SK-N-SH (cell line): Measurements from ENCODE around the gene IGF1R. TPM values are rescaled to one million over a fixed set of nuclear protein-coding genes. Genes with fewer than 3 reads are reported as not detected.
A peak's percentile ranks its signal among the peaks of the same experiment; 100 is the strongest.

ENCODE experiments used
- CTCF ChIA-PET: fragments of 300-600, 350-600 bp; formaldehyde crosslinking; extraction: SDS; loops from one replicate; lab custom pipeline; 2021; lab: Yijun Ruan, JAX
- POLR2A ChIA-PET: fragments of 350-600 bp; sonication (Branson Sonifier 250); formaldehyde crosslinking; extraction: SDS; loops from one replicate; lab custom pipeline; 2020; ENCODE audit warnings: antibody characterized with exemption, inconsistent platforms; lab: Yijun Ruan, JAX
- DNase-seq: peaks from one replicate; pipeline ENCODE4 v3.0.0; 2012
- H2AFZ ChIP-seq: fragments of 200-600 bp; sonication (generic); 2 replicates; pipeline ENCODE4 v1.8.1; 2016; ENCODE audit warnings: antibody characterized with exemption, mild to moderate bottlenecking, low read depth
- H3F3A ChIP-seq: fragments of 200-600 bp; sonication (generic); replicated peaks from 2 replicates; pipeline ENCODE3; 2016; ENCODE audit warnings: antibody characterized with exemption, mild to moderate bottlenecking; ENCODE audit not compliant: insufficient read depth
- H3K27ac ChIP-seq, 2 experiments: fragments of 200-500 bp in 1 of 2; fragments of 200-600 bp in 1 of 2; sonication (Bioruptor generic) in 1 of 2; sonication (generic), shearing (Covaris generic) in 1 of 2; 2 replicates each; pipeline versions ENCODE4 v1.5.1 to v1.6.1; 2014 to 2016; ENCODE audit warnings: low read depth in 2 of 2, inconsistent platforms in 1 of 2, low read length in 1 of 2, mild to moderate bottlenecking in 1 of 2, mixed read lengths in 1 of 2
- H3K27me3 ChIP-seq: fragments of 200-600 bp; sonication (generic), shearing (Covaris generic); 2 replicates; pipeline ENCODE4 v1.6.1; 2016; ENCODE audit warnings: mixed run types; ENCODE audit not compliant: insufficient read depth
- H3K36me3 ChIP-seq, 2 experiments: fragments of 200-500 bp in 1 of 2; fragments of 200-600 bp in 1 of 2; sonication (Bioruptor generic) in 1 of 2; sonication (generic) in 1 of 2; replicated peaks in 1 of 2; 2 replicates each; pipeline versions ENCODE3 to v1.5.1; 2014 to 2016; ENCODE audit warnings: low read length in 1 of 2, mild to moderate bottlenecking in 1 of 2; ENCODE audit not compliant: insufficient read depth in 2 of 2, control insufficient read depth in 1 of 2
- H3K4me1 ChIP-seq, 2 experiments: fragments of 200-500 bp in 1 of 2; fragments of 200-600 bp in 1 of 2; sonication (Bioruptor generic) in 1 of 2; sonication (generic), shearing (Covaris generic) in 1 of 2; 2 replicates each; pipeline versions ENCODE4 v1.5.1 to v1.6.1; 2014 to 2016; ENCODE audit warnings: low read depth in 1 of 2, low read length in 1 of 2, mixed run types in 1 of 2; ENCODE audit not compliant: insufficient read depth in 2 of 2, control insufficient read depth in 1 of 2
- H3K4me2 ChIP-seq: fragments of 200-600 bp; sonication (generic), shearing (Covaris generic); 2 replicates; pipeline ENCODE4 v1.6.1; 2017; ENCODE audit warnings: mixed run types
- H3K4me3 ChIP-seq, 2 experiments: fragments of 200-500 bp in 1 of 2; fragments of 200-600 bp in 1 of 2; sonication (Bioruptor generic) in 1 of 2; sonication (generic), shearing (Covaris generic) in 1 of 2; 2 replicates each; pipeline versions ENCODE4 v1.5.1 to v1.8.1; 2014 to 2016; ENCODE audit warnings: low read depth in 2 of 2, inconsistent platforms in 1 of 2, low read length in 1 of 2, mild to moderate bottlenecking in 1 of 2, mixed read lengths in 1 of 2, moderate library complexity in 1 of 2
- H3K79me2 ChIP-seq: fragments of 200-600 bp; sonication (generic); 2 replicates; pipeline ENCODE4 v1.8.1; 2017; ENCODE audit warnings: mild to moderate bottlenecking; ENCODE audit not compliant: insufficient read depth
- H3K9ac ChIP-seq: fragments of 200-600 bp; sonication (generic); 2 replicates; pipeline ENCODE4 v1.6.1; 2017; ENCODE audit warnings: mixed run types
- H3K9me2 ChIP-seq: fragments of 200-600 bp; sonication (generic); 2 replicates; pipeline ENCODE4 v1.6.1; 2017; ENCODE audit warnings: mixed run types
- H3K9me3 ChIP-seq: fragments of 200-600 bp; sonication (generic); 2 replicates; pipeline ENCODE4 v1.6.1; 2017; ENCODE audit warnings: mixed run types, mild to moderate bottlenecking, moderate library complexity
- H4K20me1 ChIP-seq: fragments of 200-600 bp; sonication (generic); 2 replicates; pipeline ENCODE4 v1.6.1; 2017; ENCODE audit warnings: mild to moderate bottlenecking, mixed run types; ENCODE audit not compliant: insufficient read depth
- CHD2 ChIP-seq: fragments of 150-350 bp; IDR thresholded peaks from 2 replicates; pipeline ENCODE4 v1.6.1; 2018; ENCODE audit warnings: low read length; ENCODE audit not compliant: partially characterized antibody
- CTCF ChIP-seq: fragments of 200-600 bp; sonication (generic); IDR thresholded peaks from 2 replicates; pipeline ENCODE4 v1.6.1; 2017; ENCODE audit warnings: antibody characterized with exemption, mild to moderate bottlenecking, moderate library complexity
- EP300 ChIP-seq, 2 experiments: IDR thresholded peaks; 2 replicates each; pipeline versions ENCODE4 v1.4.0 to v1.6.1; 2012; ENCODE audit warnings: borderline replicate concordance in 1 of 2, low read depth in 1 of 2, low read length in 1 of 2
- FOSL2 ChIP-seq: IDR thresholded peaks from 2 replicates; pipeline ENCODE4 v1.4.0; 2012; ENCODE audit warnings: low read depth, mild to moderate bottlenecking, moderate library complexity, borderline replicate concordance
- FOXJ3 ChIP-seq: sonication (generic); formaldehyde crosslinking; IDR thresholded peaks from 2 replicates; pipeline ENCODE4 v1.5.1; 2020; ENCODE audit warnings: mild to moderate bottlenecking, missing genetic modification reagents
- GABPA ChIP-seq: IDR thresholded peaks from 2 replicates; pipeline ENCODE4 v1.4.0; 2012; ENCODE audit warnings: low read depth, mild to moderate bottlenecking
- GATA2 ChIP-seq: sonication (generic); formaldehyde crosslinking; IDR thresholded peaks from 2 replicates; pipeline ENCODE4 v1.5.0; 2020; ENCODE audit warnings: mild to moderate bottlenecking, missing genetic modification reagents
- MEF2A ChIP-seq: IDR thresholded peaks from 2 replicates; pipeline ENCODE4 v1.4.0; 2012; ENCODE audit warnings: low read depth, borderline replicate concordance
- MXI1 ChIP-seq: IDR thresholded peaks from 2 replicates; pipeline ENCODE4 v1.6.1; 2012; ENCODE audit warnings: mild to moderate bottlenecking, low read depth, low read length, improper control_type of control experiment
- POLR2AphosphoS5 ChIP-seq: IDR thresholded peaks from 2 replicates; pipeline ENCODE4 v1.6.1; 2012; ENCODE audit warnings: low read depth, low read length
- RAD21 ChIP-seq: IDR thresholded peaks from 2 replicates; pipeline ENCODE4 v1.6.1; 2012; ENCODE audit warnings: mild to moderate bottlenecking, low read length
- RCOR1 ChIP-seq: fragments of 150-350 bp; IDR thresholded peaks from 2 replicates; pipeline ENCODE4 v1.6.1; 2017; ENCODE audit warnings: antibody characterized with exemption, low read length
- RFX5 ChIP-seq: IDR thresholded peaks from 2 replicates; pipeline ENCODE4 v1.6.1; 2012; ENCODE audit warnings: mild to moderate bottlenecking, improper control_type of control experiment, low read length
- SMC3 ChIP-seq: IDR thresholded peaks from 2 replicates; pipeline ENCODE4 v1.6.1; 2012; ENCODE audit warnings: low read depth, low read length, improper control_type of control experiment
- USF2 ChIP-seq: fragments of 150-350 bp; IDR thresholded peaks from 2 replicates; pipeline ENCODE4 v1.6.1; 2017; ENCODE audit warnings: antibody characterized with exemption, low read length, low read depth, borderline replicate concordance
- YY1 ChIP-seq: IDR thresholded peaks from 2 replicates; pipeline ENCODE4 v1.4.0; 2012; ENCODE audit warnings: low read depth, mild to moderate bottlenecking
- WGBS: methylation state at CpG from one replicate; pipeline ENCODE4 v1.1.6; 2017; ENCODE audit warnings: low lambda C conversion rate; 5-methylcytosine and 5-hydroxymethylcytosine counted together
- polyA plus RNA-seq, 3 experiments: library from polyadenylated mRNA; depleted of rRNA; stranded (reverse); fragments of >200 nt; gene quantifications; 2 replicates each; pipeline ENCODE4 v1.2.3, GENCODE V29; 2012
- TF ChIP-seq, protein P1 (sequence below): IDR thresholded peaks from 2 replicates; pipeline ENCODE4; 2012
- TF ChIP-seq, protein P2 (sequence below): IDR thresholded peaks from 2 replicates; pipeline ENCODE4 v1.4.0; 2012; ENCODE audit warnings: low read depth
- TF ChIP-seq, protein P3 (sequence below): IDR thresholded peaks from 2 replicates; pipeline ENCODE4 v1.4.0; 2012; ENCODE audit warnings: low read depth, borderline replicate concordance
- TF ChIP-seq, protein P4 (sequence below): IDR thresholded peaks from 2 replicates; pipeline ENCODE4 v1.6.1; 2012; ENCODE audit warnings: mild to moderate bottlenecking, low read depth, low read length, moderate library complexity

IGF1R gene
- polyA plus RNA-seq, 1 of the 3 experiments (the other 2 are of a cell fraction), result 9.5 TPM

GRCh38 chr15:98778960-98779359 lies 130.6 kb downstream of the IGF1R start (continued):
- TF ChIP-seq, protein P1, sequence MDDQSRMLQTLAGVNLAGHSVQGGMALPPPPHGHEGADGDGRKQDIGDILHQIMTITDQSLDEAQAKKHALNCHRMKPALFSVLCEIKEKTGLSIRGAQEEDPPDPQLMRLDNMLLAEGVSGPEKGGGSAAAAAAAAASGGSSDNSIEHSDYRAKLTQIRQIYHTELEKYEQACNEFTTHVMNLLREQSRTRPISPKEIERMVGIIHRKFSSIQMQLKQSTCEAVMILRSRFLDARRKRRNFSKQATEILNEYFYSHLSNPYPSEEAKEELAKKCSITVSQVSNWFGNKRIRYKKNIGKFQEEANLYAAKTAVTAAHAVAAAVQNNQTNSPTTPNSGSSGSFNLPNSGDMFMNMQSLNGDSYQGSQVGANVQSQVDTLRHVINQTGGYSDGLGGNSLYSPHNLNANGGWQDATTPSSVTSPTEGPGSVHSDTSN, result no peak
- no peak for TF ChIP-seq YY1
- TF ChIP-seq MEF2A, result no peak
- no peak for TF ChIP-seq GATA2 (CRISPR knock-in tag)
- no peak for TF ChIP-seq CTCF
- TF ChIP-seq, protein P2, sequence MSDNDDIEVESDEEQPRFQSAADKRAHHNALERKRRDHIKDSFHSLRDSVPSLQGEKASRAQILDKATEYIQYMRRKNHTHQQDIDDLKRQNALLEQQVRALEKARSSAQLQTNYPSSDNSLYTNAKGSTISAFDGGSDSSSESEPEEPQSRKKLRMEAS, result no peak
- TF ChIP-seq FOXJ3, result no peak
- TF ChIP-seq, protein P3, sequence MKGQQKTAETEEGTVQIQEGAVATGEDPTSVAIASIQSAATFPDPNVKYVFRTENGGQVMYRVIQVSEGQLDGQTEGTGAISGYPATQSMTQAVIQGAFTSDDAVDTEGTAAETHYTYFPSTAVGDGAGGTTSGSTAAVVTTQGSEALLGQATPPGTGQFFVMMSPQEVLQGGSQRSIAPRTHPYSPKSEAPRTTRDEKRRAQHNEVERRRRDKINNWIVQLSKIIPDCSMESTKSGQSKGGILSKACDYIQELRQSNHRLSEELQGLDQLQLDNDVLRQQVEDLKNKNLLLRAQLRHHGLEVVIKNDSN, result no peak
- no peak for TF ChIP-seq EP300 (IDR thresholded peaks at IDR 0.05; ENCODE audit: borderline replicate concordance in 1 of 2, low read depth in 1 of 2, low read length in 1 of 2)
- TF ChIP-seq RFX5, result no peak
- TF ChIP-seq CHD2, result no peak

GRCh38 chr15:98779463-98780071 lies 131.2 kb downstream of the IGF1R start:
- H4K20me1 ChIP-seq, result peaks cover 4% of the 10 kb centered on the region; the same call in 1 of the 2 replicates
- H3K9ac ChIP-seq, result no peak overlapping the region
- H3K4me3 ChIP-seq, result peak overlapping the region in 1 of 2 experiments; percentile 25; a peak in 1 of 4 replicates
- H3K9me2 ChIP-seq, result no peaks in the 10 kb centered on the region
- no peaks in the 10 kb centered on the region for H3K27me3 ChIP-seq
- POLR2A ChIA-PET, result no interaction called here
- H3K9me3 ChIP-seq, result no peaks in the 10 kb centered on the region
- peaks cover 0 to 5% of the 10 kb centered on the region in 2 experiments; a peak in 1 of 4 replicates for H3K4me1 ChIP-seq
- peaks cover 39% of the 10 kb centered on the region for H3K79me2 ChIP-seq
- DNase-seq, result peak; percentile 76
- no peak overlapping the region for H2AFZ ChIP-seq
- CTCF ChIA-PET, result interaction anchor here (0.6 to 4.6 kb wide), 50 partner anchors 8 to 326 kb away, joined by 3 to 77 read pairs (median 4); partner anchors contain the start of gene IGF1R
- no peaks in the 10 kb centered on the region for H3K36me3 ChIP-seq
- WGBS, result 39% methylated on average over 16 of the region's 16 CpGs
- H3F3A ChIP-seq, result no peaks in the 10 kb centered on the region
- no peak overlapping the region for H3K4me2 ChIP-seq
- H3K27ac ChIP-seq, result no peak overlapping the region
- TF ChIP-seq MXI1 (no peak), USF2 (no peak; the same call in 1 of the 2 replicates), EP300 (IDR thresholded peaks at IDR 0.05; ENCODE audit: borderline replicate concordance in 1 of 2, low read depth in 1 of 2, low read length in 1 of 2) (no peak), GABPA (no peak), POLR2AphosphoS5 (no peak), FOSL2 (no peak), RCOR1 (0 out of 2 replicates have a peak, but pooled peaks have one; percentile 16), SMC3 (peak; percentile 87), RAD21 (peak; percentile 84)
- TF ChIP-seq, protein P4, sequence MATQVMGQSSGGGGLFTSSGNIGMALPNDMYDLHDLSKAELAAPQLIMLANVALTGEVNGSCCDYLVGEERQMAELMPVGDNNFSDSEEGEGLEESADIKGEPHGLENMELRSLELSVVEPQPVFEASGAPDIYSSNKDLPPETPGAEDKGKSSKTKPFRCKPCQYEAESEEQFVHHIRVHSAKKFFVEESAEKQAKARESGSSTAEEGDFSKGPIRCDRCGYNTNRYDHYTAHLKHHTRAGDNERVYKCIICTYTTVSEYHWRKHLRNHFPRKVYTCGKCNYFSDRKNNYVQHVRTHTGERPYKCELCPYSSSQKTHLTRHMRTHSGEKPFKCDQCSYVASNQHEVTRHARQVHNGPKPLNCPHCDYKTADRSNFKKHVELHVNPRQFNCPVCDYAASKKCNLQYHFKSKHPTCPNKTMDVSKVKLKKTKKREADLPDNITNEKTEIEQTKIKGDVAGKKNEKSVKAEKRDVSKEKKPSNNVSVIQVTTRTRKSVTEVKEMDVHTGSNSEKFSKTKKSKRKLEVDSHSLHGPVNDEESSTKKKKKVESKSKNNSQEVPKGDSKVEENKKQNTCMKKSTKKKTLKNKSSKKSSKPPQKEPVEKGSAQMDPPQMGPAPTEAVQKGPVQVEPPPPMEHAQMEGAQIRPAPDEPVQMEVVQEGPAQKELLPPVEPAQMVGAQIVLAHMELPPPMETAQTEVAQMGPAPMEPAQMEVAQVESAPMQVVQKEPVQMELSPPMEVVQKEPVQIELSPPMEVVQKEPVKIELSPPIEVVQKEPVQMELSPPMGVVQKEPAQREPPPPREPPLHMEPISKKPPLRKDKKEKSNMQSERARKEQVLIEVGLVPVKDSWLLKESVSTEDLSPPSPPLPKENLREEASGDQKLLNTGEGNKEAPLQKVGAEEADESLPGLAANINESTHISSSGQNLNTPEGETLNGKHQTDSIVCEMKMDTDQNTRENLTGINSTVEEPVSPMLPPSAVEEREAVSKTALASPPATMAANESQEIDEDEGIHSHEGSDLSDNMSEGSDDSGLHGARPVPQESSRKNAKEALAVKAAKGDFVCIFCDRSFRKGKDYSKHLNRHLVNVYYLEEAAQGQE, result no peak
